IPS DF 4.7 (cell line): ENCODE measurements around the gene CLCN3.
"Not testable (repeated sequence)": the region's sequence is repeated elsewhere in the genome, so short reads cannot be mapped to it uniquely, and the experiment has no call there.

ENCODE experiments used
- DNase-seq: peaks from one replicate; pipeline ENCODE4 v3.0.0-alpha.2; 2013; ENCODE audit warnings: low spot score; ENCODE audit errors: extremely low read depth

Gene CLCN3

GRCh38 chr4:169619958-169620879 lies at the start of gene CLCN3:
Gene CLCN3, plus strand, starts transcription at chr4:169620578. Its CDS starts 15,351 bp downstream, at chr4:169635929.
- peak; percentile 89 for DNase-seq

GRCh38 chr4:169571012-169571411 lies 49.4 kb upstream of the CLCN3 start:
- not testable (repeated sequence) for DNase-seq

- no peak for DNase-seq
These were observed 48.9 kb upstream of the CLCN3 start for GRCh38 chr4:169571435-169571834.

DNA sequence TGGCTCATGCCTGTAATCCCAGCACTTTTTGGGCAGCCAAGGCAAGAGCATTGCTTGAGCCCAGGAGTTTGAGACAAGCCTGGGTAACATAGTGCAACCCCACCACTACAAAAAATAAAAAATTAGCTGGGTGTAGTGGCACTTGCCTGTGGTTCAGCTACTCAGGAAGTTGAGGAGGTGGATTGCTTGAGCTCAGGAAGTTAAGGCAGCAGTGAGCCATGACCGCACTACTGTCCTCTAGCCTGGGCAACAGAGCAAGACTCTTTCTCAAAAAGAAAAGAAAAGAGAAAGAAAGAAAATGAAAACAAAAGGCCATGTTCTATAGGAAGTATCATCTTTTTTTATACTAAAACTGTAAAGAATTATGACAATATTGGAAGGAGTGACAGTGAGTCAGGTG lies 46.5 kb upstream of the CLCN3 start:
- DNase-seq: no peak

- no peak for DNase-seq
These were observed 38.2 kb upstream of the CLCN3 start for GRCh38 chr4:169582203-169582602.

GRCh38 chr4:169582706-169583105 lies 37.7 kb upstream of the CLCN3 start:
- DNase-seq: no peak

DNA sequence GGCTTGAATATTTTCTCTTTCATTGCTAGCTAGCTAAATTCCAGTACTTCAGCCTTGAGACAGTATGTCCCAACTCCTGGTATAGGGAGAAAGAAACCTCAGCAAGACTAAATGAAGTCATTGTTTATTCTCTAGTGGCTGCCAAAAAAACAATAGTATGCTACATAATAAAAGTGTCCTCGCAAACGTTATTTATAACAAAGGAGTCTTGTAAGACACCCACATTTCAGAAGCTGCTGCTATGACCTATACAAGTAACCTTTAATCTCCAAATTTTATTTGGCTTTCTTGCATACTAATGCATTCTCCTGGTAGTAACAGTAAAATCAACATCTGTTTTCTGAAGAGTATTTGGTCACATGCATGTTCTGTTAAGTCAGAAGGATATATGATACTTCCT lies 36.8 kb upstream of the CLCN3 start:
- DNase-seq: no peak

DNA sequence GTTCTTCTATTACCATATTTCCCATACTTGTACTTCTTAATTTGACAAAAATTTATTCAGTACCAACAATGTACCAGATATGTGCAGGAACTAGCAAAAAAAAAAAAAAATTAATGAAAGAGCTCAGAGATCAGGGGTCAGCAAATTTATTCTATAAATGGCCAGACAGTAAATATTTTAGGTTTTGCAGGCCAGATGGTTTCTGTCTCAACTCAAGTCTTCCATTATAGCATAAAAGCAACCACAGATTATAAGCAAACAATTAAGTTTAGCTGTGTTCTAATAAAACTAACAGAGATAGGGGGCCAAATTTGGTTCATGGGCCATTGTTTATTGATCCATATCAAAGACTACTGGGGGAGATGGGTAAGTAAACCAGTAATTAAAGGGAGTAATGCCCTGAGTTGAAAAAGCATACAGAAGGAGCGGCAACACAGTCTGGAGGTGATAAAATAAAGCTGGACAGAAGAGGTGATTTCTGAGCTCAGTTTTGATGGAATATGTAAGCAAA lies 27.3 kb upstream of the CLCN3 start:
- no peak for DNase-seq

DNA sequence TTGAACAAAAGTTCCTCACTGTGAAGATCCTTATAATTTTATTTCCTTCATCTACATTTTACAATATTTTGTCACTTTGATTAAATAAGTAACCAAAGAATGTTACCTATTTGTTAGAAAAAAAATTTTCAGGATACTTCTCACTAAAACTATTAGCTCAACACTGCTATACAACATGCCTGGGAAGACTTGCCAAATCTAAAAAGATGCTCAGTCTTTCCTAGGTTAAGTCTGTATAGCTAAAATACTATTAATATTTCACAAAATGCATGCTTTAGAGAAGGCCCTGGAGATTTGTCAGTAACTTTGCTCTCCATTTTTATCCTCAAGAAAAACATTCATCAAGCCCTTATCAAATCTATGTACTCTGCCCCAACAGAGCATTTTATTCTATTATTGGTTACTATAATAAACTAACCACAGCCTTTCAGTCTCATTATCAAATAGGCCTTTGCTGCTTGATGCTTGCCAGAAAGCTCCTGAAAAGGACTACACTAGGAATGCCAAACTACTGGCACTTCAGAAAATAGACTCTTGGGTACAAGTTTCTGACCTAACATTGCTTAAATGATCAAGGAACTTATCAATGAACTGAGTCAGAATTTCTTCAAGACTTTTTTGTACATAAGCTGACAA lies 25.7 kb upstream of the CLCN3 start:
- DNase-seq: no peak

DNA sequence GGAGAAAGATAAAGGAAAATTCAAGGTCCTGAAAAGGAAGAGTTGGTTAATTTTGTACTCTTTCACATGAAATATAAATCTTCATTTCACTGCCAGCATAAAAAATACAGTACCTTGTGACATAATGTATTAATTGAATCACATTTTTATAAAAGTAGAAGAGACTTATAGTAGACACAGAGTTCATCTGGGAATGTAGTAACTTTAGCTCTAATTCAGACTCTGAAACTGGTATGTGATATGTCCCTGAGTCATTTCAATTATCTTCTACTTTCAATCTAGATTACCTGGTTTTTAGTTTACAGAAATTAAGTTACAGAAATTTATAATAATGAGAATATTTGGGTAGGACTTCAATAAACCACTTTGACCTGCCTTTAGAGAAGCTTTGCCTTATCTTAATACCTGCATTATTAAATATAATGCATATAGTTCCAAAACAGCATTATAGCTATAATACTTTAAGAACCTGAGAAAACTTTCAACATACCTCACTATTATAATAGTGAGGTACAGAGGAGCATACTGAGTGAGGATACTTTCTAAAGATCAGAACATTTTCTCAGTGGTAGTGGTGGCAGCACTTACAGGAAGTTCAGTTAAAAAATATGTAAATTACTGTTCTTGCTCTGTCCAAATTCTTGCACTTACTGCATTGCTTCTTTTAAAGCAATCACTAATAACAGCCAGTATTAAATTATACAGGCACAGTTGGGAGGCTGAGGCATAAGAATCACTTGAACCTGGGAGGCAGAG lies 19.2 kb upstream of the CLCN3 start:
- DNase-seq: no peak

- DNase-seq: no peak
These were observed 17.1 kb upstream of the CLCN3 start for GRCh38 chr4:169603312-169603711.

DNA sequence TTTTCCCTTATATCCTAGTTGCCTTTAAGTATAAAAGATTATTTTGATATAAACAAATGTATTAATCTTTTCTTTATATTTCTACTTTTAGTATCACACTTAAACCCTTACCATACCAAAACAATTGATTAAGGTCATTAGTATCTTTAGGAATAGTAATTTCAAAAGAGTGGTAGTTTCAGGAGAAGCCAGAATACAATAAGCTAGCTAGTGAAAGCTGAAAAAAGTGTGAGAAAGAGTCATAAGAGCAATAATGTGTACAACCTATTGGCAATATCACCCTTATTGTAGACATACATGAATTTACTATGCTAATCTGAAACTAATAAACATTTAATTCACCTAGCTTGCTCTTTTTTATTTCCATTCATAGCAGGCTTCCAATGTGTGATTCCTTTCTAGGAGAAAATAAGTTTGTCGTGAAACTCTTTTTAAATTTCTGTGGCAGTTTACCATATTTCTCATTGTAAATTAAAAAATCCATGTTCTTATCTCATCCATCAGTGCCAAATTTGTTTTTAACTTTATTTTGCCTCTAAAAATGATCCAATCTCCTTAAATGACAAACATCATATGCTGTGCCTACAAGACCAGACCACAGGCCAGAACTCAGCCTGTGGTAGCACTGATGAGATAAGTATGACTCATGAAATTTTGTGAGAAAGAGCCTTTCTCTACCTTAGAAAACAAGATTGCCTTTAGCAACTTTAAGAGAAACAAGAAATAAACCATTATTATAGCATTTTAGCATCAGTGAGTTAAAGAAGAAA lies 16.1 kb upstream of the CLCN3 start:
- no peak for DNase-seq

DNA sequence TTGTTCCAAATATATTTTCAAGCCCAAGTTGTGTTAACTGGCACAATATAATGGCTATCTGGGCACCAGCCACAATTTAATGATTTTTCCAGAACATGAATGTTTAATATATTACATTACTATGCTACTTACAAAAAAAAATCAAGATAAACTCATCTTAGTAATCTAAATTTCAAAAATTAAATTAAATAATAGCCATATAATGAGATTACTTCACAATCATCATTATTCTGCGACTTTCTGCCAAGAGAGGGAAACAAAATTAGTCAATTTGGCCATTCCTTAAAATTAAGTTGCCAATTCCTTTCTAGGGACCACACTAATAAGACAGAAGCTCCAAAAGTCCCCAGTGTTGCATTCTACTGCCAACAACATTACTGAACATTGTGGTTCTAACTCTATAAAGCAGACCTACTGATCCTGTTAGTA lies 15.5 kb upstream of the CLCN3 start:
- no peak for DNase-seq

GRCh38 chr4:169611157-169611556 lies 9.2 kb upstream of the CLCN3 start:
- no peak for DNase-seq

- no peak for DNase-seq
These were observed 8.1 kb upstream of the CLCN3 start, which contains the start of gene NEK1 for GRCh38 chr4:169611991-169612870. Gene NEK1, minus strand, starts transcription at chr4:169612583. Its CDS starts 9,953 bp downstream, at chr4:169602630.

DNA sequence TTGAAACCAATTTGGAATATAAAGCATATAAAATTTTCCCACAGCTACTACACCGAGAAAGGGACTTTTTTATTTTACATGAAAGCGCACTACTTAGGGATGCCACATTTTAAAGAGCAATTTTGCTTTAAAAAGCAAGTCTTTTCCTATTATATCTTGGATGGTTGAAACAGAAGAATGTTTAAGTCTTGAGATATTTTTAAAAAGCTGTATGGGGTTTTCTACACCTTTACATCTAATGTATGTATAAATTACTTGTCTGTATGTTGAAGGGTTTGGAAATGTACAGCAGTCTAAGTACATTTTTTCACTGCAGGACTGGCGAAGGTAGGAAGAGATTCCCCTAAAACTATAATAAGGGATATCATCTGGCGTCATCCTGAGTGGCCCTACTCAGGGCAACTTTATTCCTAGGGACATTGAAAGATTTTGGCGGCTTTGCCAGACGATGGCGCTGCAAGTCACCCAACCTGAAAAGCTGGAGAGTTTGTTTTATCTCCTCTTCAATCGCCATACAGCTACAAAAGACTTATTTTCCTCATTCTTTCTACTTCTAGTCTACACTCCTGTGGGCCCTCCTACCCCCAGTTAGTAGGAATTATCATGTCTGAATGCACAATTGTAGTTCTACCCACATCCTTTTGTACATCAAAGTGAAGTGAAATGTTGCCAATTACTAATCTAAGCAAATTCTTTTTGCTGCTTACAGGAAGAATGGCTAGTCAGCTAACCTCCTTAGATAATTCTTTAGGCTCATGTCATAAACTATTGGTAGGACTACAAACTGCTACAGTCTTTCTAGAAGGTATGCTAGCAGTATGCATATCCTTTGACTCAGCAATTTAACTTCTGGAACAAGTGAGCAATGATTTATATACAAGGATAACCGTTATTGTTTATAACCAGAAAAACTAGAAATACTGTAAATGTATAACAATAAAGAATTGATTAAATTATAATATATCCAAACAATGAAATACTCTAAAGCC lies 7.2 kb upstream of the CLCN3 start:
- no peak for DNase-seq

GRCh38 chr4:169615467-169616106 lies 4.8 kb upstream of the CLCN3 start:
- no peak for DNase-seq

DNA sequence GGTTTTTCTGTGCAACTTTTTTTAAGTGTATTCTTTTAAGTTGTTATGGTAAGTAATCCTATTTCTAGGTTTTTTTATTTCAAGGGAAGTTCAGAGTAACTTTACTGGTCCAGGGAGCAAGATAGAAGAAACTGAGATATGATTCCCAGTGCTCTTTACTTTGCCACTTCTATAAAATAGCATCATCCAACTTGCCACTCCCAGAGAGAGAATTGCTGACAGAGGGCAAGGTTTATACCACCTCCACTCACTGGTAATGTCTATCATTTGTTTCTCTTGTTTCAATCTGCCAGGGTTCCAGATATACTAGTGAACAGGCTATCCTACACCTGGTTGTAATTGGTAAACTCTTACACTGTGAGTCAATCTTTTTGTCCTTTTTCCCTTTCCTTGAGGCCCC lies 3.5 kb upstream of the CLCN3 start:
- no peak for DNase-seq
